Small intestine (tissue), 7 donors: ENCODE results near the gene WNK2. TPM values are rescaled to one million over a fixed set of nuclear protein-coding genes. Genes with fewer than 3 reads are reported as not detected.
A peak's percentile ranks its signal among the peaks of the same experiment; 100 is the strongest.

Experiments
- DNase-seq, 2 donors: peaks; one replicate each; pipeline versions ENCODE4 v3.0.0 to v3.0.0-alpha.2; 2013
- FAIRE-seq: peaks from 2 replicates; lab custom pipeline; 2012; peaks lifted over from hg19 to GRCh38; lab: Jason Lieb, UNC
- H3K27ac ChIP-seq, 3 donors: one replicate each; pipeline ENCODE4 v1.5.1; 2013; ENCODE audit warnings: low read length in 2 of 3, mild to moderate bottlenecking in 2 of 3, control low read depth in 1 of 3, inconsistent platforms in 1 of 3, low read depth in 1 of 3, moderate library complexity in 1 of 3
- H3K27me3 ChIP-seq, 3 donors: one replicate each; pipeline ENCODE4 v1.6.1; 2013; ENCODE audit warnings: low read length in 3 of 3, inconsistent platforms in 1 of 3; ENCODE audit not compliant: control insufficient read depth in 3 of 3, insufficient read depth in 3 of 3
- H3K36me3 ChIP-seq, 3 donors: one replicate each; pipeline ENCODE4 v1.6.1; 2013; ENCODE audit warnings: low read length in 3 of 3, inconsistent platforms in 1 of 3, low read depth in 1 of 3, mild to moderate bottlenecking in 1 of 3, moderate library complexity in 1 of 3; ENCODE audit not compliant: control insufficient read depth in 3 of 3, insufficient read depth in 2 of 3
- H3K4me1 ChIP-seq, 3 donors: one replicate each; pipeline ENCODE4 v1.6.1; 2013; ENCODE audit warnings: low read length in 2 of 3, inconsistent platforms in 1 of 3, low read depth in 1 of 3, mild to moderate bottlenecking in 1 of 3, moderate library complexity in 1 of 3; ENCODE audit not compliant: control insufficient read depth in 3 of 3, insufficient read depth in 2 of 3
- H3K4me3 ChIP-seq, 3 donors: one replicate each; pipeline ENCODE4 v1.5.1; 2013; ENCODE audit warnings: low read length in 3 of 3, control low read depth in 1 of 3, inconsistent platforms in 1 of 3, low read depth in 1 of 3, mild to moderate bottlenecking in 1 of 3, moderate library complexity in 1 of 3
- H3K9me3 ChIP-seq, 2 donors: one replicate each; pipeline ENCODE4 v1.6.1; 2013; ENCODE audit warnings: low read depth in 1 of 2, low read length in 1 of 2; ENCODE audit not compliant: control insufficient read depth in 2 of 2, insufficient read depth in 1 of 2
- WGBS, 3 donors: extraction: QIAGEN DNeasy Blood & Tissue Kit; methylation state at CpG; one replicate each; pipeline ENCODE4 v1.1.7; 2013; 5-methylcytosine and 5-hydroxymethylcytosine counted together
- polyA plus RNA-seq, 4 donors: library from polyadenylated mRNA; stranded (reverse) in 3 of 4; unstranded in 1 of 4; fragments of 200-250 nt in 3 of 4; fragments of 120-200 nt in 1 of 4; gene quantifications; one replicate each; pipeline versions ENCODE4 v1.2.1 to v1.2.3, GENCODE V29; 2013
- donor health status: healthy with polysubstance abuse.
- donor health status: control.
- donor health status: control.
- donor health status: Bipolar disorder and iron deficiency.
- donor health status: healthy.

WNK2 gene
- polyA plus RNA-seq, 4 donors: 13.8 to 101 (median 33.8) TPM

DNA sequence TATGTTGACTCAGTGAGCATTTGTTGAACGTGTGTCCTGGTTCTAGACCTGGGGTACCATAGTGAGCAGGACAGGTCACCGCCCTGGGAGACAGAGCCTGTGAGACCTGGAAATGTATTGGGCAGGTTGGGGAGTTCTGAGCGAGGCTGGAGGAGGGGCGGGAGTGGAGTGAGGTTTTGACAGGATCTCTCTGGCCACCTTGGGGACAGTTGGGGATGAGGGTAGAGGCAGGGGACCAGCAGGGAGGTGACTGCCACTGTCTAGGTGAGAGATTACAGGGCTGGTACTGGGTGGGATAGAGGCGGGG, 7.4 kb downstream of the WNK2 start:
- Histone ChIP-seq H3K27me3 (no peaks in the 10 kb centered on the region), H3K4me1 (peaks cover 2 to 28% (median 7%) of the 10 kb centered on the region in 3 donors), H3K9me3 (peaks cover 0 to 4% of the 10 kb centered on the region in 2 donors), H3K27ac (no peak overlapping the region), H3K4me3 (no peak overlapping the region), H3K36me3 (peaks cover 0 to 33% (median 0%) of the 10 kb centered on the region in 3 donors)
- FAIRE-seq: no peak
- WGBS, 3 donors: 78 to 87% (median 81%) methylated on average over 5 of the region's 5 CpGs
- DNase-seq: no peak

DNA sequence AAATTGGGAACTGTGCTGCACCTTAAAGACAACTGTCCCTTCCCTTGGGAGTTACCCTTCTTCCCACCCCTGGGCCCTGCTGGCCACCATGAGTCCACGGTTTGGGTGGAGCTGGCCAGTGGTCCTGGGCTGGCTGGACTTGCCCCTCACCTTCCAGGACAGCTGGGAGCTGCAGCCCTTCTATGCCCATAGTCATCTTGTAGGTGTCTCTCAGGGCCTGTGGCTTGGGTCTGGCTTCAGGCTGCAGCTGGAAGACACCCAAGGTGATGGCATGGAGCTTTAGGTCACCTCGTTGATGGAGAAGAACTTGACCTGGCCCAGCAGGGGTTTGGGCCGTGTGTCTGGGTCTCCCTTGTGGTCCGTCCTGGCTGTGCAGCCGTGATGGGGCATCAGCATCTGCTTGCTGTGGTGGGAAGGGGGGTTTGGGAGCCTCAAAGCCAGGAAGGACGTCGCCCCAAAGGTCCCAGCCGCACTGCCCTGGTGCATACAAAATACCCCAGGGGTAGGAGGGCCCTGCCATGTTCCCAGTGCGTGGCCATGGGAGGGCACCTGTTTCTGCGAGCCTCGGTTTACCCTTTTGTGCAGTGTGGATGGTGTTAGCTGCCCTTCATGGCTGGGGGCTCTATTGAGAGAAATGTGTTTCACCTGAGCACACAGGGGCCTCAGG, 8.9 kb downstream of the WNK2 start:
- peak overlapping the region in 2 of 3 donors; percentile 25 to 32 for H3K27ac ChIP-seq
- peaks cover 2 to 23% (median 7%) of the 10 kb centered on the region in 3 donors for H3K4me1 ChIP-seq
- FAIRE-seq: no peak

DNA sequence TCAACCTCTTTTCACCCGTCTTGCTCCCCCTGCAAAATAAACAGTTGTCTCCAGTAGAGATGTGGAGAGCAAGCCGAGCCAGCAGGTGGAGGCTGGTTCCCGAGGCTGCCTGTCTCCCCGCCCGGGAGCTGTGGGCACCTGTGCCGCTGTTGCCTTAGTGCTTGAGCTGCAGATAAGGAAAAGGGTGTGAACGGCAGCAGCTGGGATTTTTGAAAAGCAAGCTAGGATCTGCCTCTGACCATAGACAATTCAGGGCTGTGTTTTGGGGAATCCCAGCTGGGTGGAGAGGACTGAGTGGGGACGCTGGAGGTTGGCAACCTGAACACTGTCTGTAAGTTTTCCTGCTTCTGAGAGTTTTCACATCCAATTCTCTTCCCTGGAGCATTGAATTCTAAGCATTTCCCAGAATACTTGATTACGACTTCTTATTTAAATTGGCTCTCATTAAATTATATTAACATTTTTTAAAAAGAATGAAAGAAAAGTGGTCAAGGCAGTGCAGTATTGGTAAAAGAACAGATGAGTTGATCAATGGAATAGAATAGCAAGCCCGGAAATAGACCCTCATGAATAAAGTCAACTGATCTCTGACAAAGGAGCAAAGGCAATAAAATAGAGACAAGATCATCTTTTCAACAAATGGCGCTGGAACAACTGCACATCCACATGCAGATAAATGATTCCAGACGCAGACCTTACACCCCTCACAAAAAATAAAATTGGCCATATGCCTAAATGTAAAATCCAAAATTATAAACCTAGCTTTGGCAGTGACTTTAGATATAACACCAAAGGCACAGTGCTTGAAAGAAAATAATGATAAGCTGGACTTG, 9.7 kb downstream of the WNK2 start:
- FAIRE-seq (no peak), DNase-seq (peak; percentile 82 to 83)
- Histone ChIP-seq H3K4me1 (peaks cover 1 to 27% (median 6%) of the 10 kb centered on the region in 3 donors), H3K27ac (peak overlapping the region in 2 of 3 donors; percentile 25 to 32), H3K27me3 (no peaks in the 10 kb centered on the region), H3K4me3 (no peak overlapping the region), H3K36me3 (peaks cover 0 to 28% (median 0%) of the 10 kb centered on the region in 3 donors), H3K9me3 (peaks cover 0 to 5% of the 10 kb centered on the region in 2 donors)
- WGBS, 3 donors: 15 to 49% (median 21%) methylated on average over 12 of the region's 12 CpGs

More for the DNA sequence above, 8.9 kb downstream of the WNK2 start:
- Histone ChIP-seq H3K9me3 (peaks cover 0 to 5% of the 10 kb centered on the region in 2 donors), H3K4me3 (no peak overlapping the region), H3K27me3 (no peaks in the 10 kb centered on the region), H3K36me3 (peaks cover 0 to 30% (median 0%) of the 10 kb centered on the region in 3 donors)
- 39 to 75% (median 47%) methylated on average over 11 of the region's 11 CpGs for WGBS, 3 donors
- no peak for DNase-seq

GRCh38 chr9:93194221-93194625, 10.3 kb downstream of the WNK2 start:
- FAIRE-seq: no peak
- Histone ChIP-seq H3K27ac (no peak overlapping the region), H3K4me1 (peaks cover 0 to 27% (median 4%) of the 10 kb centered on the region in 3 donors), H3K27me3 (no peaks in the 10 kb centered on the region), H3K9me3 (peaks cover 0 to 5% of the 10 kb centered on the region in 2 donors), H3K36me3 (peaks cover 0 to 25% (median 0%) of the 10 kb centered on the region in 3 donors), H3K4me3 (no peak overlapping the region)
- no peak for DNase-seq
- 29 to 74% (median 61%) methylated on average over 1 of the region's 1 CpG for WGBS, 3 donors

GRCh38 chr9:93194641-93195040, 10.7 kb downstream of the WNK2 start:
- no peak for FAIRE-seq
- 16 to 38% (median 34%) methylated on average over 3 of the region's 3 CpGs for WGBS, 3 donors
- H3K4me1 ChIP-seq: peaks cover 0 to 27% (median 4%) of the 10 kb centered on the region in 3 donors
- H3K27ac ChIP-seq: no peak overlapping the region
- H3K36me3 ChIP-seq: peaks cover 0 to 21% (median 0%) of the 10 kb centered on the region in 3 donors
- no peaks in the 10 kb centered on the region for H3K27me3 ChIP-seq
- DNase-seq: no peak
- H3K4me3 ChIP-seq: no peak overlapping the region
- H3K9me3 ChIP-seq: peaks cover 0 to 5% of the 10 kb centered on the region in 2 donors

- no peak for FAIRE-seq
- H3K4me1 ChIP-seq: peaks cover 0 to 33% (median 4%) of the 10 kb centered on the region in 3 donors
Measured at GRCh38 chr9:93196096-93197055, 12.4 kb downstream of the WNK2 start.

DNA sequence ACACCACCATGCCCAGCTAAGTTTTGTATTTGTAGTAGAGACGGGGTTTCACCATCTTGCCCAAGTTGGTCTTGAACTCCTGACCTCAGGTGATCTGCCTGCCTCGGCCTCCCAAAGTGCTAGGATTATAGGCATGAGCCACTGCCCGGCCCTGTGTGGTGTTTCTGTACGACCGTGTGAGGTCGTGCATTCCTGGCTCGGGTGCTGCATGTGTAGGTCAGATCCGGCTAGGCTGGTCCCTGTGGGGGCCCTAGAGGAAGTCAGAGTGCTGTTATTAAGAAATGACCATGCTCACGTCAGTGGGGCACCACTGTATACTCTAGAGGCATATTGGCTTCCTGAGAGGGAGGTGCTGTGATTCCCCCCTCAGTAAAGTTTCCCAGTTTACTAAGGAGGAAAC, 13.7 kb downstream of the WNK2 start:
- no peak for DNase-seq
- Histone ChIP-seq H3K9me3 (peaks cover 0 to 5% of the 10 kb centered on the region in 2 donors), H3K4me3 (no peak overlapping the region), H3K27me3 (no peaks in the 10 kb centered on the region), H3K27ac (peak overlapping the region in 1 of 3 donors; percentile 0), H3K36me3 (peaks cover 0 to 9% (median 0%) of the 10 kb centered on the region in 3 donors), H3K4me1 (peaks cover 0 to 46% (median 4%) of the 10 kb centered on the region in 3 donors)
- WGBS, 3 donors: 42 to 72% (median 49%) methylated on average over 9 of the region's 9 CpGs
- no peak for FAIRE-seq

More at GRCh38 chr9:93196096-93197055, 12.4 kb downstream of the WNK2 start:
- Histone ChIP-seq H3K27me3 (no peaks in the 10 kb centered on the region), H3K4me3 (no peak overlapping the region), H3K27ac (no peak overlapping the region), H3K9me3 (peaks cover 0 to 5% of the 10 kb centered on the region in 2 donors), H3K36me3 (peaks cover 0 to 10% (median 0%) of the 10 kb centered on the region in 3 donors)
- peak; percentile 62 to 73 for DNase-seq
- WGBS, 3 donors: 52 to 71% (median 55%) methylated on average over 9 of the region's 9 CpGs
